ENCODE measurements around the gene PIK3R3. TPM values are rescaled to one million over a fixed set of nuclear protein-coding genes. Genes with fewer than 3 reads are reported as not detected.
A peak's percentile ranks its signal among the peaks of the same experiment; 100 is the strongest.

Gene PIK3R3
- total and polyA plus RNA-seq, 9 of the 15 experiments (the other 6 are each of a cell fraction or from before 2014, with no cell fraction given): 1.4 to 7.7 (median 4.6) TPM

DNA sequence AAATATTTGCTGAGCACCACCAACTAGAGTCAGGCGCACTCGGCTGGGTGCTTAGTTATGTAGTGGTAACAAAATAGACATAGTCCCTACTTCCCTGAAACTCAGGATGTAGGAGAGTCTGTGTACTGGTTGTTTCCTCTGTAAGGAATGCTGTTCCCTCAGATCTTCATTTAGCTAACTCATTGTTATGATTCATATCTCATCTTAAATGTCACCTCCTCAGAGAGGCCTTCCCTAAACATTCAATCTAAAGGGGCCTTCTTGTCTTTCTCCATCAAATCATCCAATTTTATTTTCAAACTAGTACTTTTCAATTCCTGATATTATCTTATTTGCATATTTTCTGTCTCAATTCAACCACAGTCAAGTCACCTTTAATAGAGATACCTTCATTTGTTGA, 132.9 kb downstream of the PIK3R3 start (continued):
- TF ChIP-seq ELF1 (tag; IDR thresholded peaks at IDR 0.05) (0 out of 2 replicates have a peak, but pooled peaks have one; percentile 13), CAMTA2 (CRISPR knock-in tag; conservative IDR thresholded peaks at IDR 0.05) (no peak), C11orf30 (IDR thresholded peaks at IDR 0.05; ENCODE audit: low read depth) (peak; percentile 77), MAFF (IDR thresholded peaks at IDR 0.05; ENCODE audit: low read length) (peak; percentile 52; the same call in 1 of the 2 replicates), MTF1 (CRISPR knock-in tag; IDR thresholded peaks at IDR 0.05; ENCODE audit: borderline replicate concordance) (no peak), FOSL1 (tag; conservative IDR thresholded peaks at IDR 0.05) (peak; percentile 66), POU5F1 (IDR thresholded peaks at IDR 0.05; ENCODE audit: borderline replicate concordance, low read depth, low read length, partially characterized antibody) (no peak), PPARD (CRISPR knock-in tag; IDR thresholded peaks at IDR 0.05) (no peak), MEIS2 (IDR thresholded peaks at IDR 0.05; ENCODE audit: partially characterized antibody) (peak; percentile 34), ZFP36 (IDR thresholded peaks at IDR 0.05; ENCODE audit: low read depth, low read length, partially characterized antibody) (peak; percentile 94), FOXJ2 (tag; IDR thresholded peaks at IDR 0.05) (0 out of 2 replicates have a peak, but pooled peaks have one; percentile 47), GABPA (tag; conservative IDR thresholded peaks at IDR 0.05; ENCODE audit: low read depth) (no peak), DPF2 (IDR thresholded peaks at IDR 0.05) (peak; percentile 25; the same call in 1 of the 2 replicates), ZNF217 (CRISPR knock-in tag; IDR thresholded peaks at IDR 0.05) (no peak)
- TF ChIP-seq, protein P1, sequence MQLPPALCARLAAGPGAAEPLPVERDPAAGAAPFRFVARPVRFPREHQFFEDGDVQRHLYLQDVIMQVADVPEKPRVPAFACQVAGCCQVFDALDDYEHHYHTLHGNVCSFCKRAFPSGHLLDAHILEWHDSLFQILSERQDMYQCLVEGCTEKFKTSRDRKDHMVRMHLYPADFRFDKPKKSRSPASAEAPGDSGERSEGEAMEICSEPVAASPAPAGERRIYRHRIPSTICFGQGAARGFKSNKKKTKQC (CRISPR knock-in tag; IDR thresholded peaks at IDR 0.05): no peak
- TF ChIP-seq, protein P2, sequence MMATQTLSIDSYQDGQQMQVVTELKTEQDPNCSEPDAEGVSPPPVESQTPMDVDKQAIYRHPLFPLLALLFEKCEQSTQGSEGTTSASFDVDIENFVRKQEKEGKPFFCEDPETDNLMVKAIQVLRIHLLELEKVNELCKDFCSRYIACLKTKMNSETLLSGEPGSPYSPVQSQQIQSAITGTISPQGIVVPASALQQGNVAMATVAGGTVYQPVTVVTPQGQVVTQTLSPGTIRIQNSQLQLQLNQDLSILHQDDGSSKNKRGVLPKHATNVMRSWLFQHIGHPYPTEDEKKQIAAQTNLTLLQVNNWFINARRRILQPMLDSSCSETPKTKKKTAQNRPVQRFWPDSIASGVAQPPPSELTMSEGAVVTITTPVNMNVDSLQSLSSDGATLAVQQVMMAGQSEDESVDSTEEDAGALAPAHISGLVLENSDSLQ (IDR thresholded peaks at IDR 0.05): 0 out of 2 replicates have a peak, but pooled peaks have one; percentile 12
- TF ChIP-seq, protein P3, sequence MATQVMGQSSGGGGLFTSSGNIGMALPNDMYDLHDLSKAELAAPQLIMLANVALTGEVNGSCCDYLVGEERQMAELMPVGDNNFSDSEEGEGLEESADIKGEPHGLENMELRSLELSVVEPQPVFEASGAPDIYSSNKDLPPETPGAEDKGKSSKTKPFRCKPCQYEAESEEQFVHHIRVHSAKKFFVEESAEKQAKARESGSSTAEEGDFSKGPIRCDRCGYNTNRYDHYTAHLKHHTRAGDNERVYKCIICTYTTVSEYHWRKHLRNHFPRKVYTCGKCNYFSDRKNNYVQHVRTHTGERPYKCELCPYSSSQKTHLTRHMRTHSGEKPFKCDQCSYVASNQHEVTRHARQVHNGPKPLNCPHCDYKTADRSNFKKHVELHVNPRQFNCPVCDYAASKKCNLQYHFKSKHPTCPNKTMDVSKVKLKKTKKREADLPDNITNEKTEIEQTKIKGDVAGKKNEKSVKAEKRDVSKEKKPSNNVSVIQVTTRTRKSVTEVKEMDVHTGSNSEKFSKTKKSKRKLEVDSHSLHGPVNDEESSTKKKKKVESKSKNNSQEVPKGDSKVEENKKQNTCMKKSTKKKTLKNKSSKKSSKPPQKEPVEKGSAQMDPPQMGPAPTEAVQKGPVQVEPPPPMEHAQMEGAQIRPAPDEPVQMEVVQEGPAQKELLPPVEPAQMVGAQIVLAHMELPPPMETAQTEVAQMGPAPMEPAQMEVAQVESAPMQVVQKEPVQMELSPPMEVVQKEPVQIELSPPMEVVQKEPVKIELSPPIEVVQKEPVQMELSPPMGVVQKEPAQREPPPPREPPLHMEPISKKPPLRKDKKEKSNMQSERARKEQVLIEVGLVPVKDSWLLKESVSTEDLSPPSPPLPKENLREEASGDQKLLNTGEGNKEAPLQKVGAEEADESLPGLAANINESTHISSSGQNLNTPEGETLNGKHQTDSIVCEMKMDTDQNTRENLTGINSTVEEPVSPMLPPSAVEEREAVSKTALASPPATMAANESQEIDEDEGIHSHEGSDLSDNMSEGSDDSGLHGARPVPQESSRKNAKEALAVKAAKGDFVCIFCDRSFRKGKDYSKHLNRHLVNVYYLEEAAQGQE (IDR thresholded peaks at IDR 0.05; ENCODE audit: borderline replicate concordance): no peak
- TF ChIP-seq, protein P3 (CRISPR knock-in tag; IDR thresholded peaks at IDR 0.05; ENCODE audit: low read depth): no peak
- TF ChIP-seq, protein P4, sequence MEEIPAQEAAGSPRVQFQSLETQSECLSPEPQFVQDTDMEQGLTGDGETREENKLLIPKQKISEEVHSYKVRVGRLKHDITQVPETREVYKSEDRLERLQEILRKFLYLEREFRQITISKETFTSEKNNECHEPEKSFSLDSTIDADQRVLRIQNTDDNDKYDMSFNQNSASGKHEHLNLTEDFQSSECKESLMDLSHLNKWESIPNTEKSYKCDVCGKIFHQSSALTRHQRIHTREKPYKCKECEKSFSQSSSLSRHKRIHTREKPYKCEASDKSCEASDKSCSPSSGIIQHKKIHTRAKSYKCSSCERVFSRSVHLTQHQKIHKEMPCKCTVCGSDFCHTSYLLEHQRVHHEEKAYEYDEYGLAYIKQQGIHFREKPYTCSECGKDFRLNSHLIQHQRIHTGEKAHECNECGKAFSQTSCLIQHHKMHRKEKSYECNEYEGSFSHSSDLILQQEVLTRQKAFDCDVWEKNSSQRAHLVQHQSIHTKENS (CRISPR knock-in tag; IDR thresholded peaks at IDR 0.05): no peak

Measured in K562 (cell line).